Retinal pigment epithelial cell (primary cell): Measurements from ENCODE around the gene ZNF410.
"Not testable (repeated sequence)": the region's sequence is repeated elsewhere in the genome, so short reads cannot be mapped to it uniquely, and the experiment has no call there.

Experiments
- DNase-seq: peaks from one replicate; pipeline ENCODE4 v3.0.0-alpha.2; 2010; ENCODE audit warnings: low read depth
- H3K4me3 ChIP-seq: 2 replicates; pipeline ENCODE4 v1.5.1; 2011; ENCODE audit warnings: mild to moderate bottlenecking, low read length, control low read depth, moderate library complexity
- TF ChIP-seq, protein P1 (sequence below): conservative IDR thresholded peaks from 2 replicates; pipeline ENCODE4 v1.5.1; 2011; ENCODE audit warnings: low read depth, low read length, control low read depth, inconsistent platforms

ZNF410 gene, protein sequence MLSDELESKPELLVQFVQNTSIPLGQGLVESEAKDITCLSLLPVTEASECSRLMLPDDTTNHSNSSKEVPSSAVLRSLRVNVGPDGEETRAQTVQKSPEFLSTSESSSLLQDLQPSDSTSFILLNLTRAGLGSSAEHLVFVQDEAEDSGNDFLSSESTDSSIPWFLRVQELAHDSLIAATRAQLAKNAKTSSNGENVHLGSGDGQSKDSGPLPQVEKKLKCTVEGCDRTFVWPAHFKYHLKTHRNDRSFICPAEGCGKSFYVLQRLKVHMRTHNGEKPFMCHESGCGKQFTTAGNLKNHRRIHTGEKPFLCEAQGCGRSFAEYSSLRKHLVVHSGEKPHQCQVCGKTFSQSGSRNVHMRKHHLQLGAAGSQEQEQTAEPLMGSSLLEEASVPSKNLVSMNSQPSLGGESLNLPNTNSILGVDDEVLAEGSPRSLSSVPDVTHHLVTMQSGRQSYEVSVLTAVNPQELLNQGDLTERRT

GRCh38 chr14:73886449-73887317, at the start of gene ZNF410:
ZNF410 (plus strand) TSS chr14:73886859; CDS start chr14:73892176, 5,317 bp downstream.
- peak within 1 kb of the TSS; percentile 90 for H3K4me3 ChIP-seq
- TF ChIP-seq, protein P1, sequence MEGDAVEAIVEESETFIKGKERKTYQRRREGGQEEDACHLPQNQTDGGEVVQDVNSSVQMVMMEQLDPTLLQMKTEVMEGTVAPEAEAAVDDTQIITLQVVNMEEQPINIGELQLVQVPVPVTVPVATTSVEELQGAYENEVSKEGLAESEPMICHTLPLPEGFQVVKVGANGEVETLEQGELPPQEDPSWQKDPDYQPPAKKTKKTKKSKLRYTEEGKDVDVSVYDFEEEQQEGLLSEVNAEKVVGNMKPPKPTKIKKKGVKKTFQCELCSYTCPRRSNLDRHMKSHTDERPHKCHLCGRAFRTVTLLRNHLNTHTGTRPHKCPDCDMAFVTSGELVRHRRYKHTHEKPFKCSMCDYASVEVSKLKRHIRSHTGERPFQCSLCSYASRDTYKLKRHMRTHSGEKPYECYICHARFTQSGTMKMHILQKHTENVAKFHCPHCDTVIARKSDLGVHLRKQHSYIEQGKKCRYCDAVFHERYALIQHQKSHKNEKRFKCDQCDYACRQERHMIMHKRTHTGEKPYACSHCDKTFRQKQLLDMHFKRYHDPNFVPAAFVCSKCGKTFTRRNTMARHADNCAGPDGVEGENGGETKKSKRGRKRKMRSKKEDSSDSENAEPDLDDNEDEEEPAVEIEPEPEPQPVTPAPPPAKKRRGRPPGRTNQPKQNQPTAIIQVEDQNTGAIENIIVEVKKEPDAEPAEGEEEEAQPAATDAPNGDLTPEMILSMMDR, result no peak
- DNase-seq, result peak; percentile 83

- not testable (repeated sequence) for H3K4me3 ChIP-seq, DNase-seq
Observed at GRCh38 chr14:73838293-73839034, 48.2 kb upstream of the ZNF410 start.

DNA sequence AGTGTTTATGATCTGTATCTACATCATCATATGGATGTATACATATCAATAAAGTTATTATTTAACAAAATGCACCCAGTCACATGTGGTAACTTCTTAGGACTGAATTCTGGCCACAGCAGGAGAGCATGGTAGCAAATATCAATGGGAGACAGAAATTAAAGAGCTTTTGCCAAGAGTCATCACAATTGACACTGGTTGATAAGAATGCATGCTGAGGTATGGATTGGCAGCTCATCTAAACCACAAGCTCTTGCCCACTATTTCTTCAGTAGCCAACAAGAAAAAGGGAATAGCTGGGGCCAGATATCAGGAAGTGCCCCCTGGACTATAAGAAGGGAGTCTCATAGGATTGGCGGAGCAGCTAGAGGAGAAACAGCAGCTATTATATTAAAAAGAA, 44.5 kb upstream of the ZNF410 start:
- DNase-seq, result no peak
- TF ChIP-seq, protein P1, result no peak
- no peak overlapping the region for H3K4me3 ChIP-seq

- no peak overlapping the region for H3K4me3 ChIP-seq
- DNase-seq, result no peak
- TF ChIP-seq, protein P1, result no peak
Observed at GRCh38 chr14:73842851-73843250, 43.8 kb upstream of the ZNF410 start.

DNA sequence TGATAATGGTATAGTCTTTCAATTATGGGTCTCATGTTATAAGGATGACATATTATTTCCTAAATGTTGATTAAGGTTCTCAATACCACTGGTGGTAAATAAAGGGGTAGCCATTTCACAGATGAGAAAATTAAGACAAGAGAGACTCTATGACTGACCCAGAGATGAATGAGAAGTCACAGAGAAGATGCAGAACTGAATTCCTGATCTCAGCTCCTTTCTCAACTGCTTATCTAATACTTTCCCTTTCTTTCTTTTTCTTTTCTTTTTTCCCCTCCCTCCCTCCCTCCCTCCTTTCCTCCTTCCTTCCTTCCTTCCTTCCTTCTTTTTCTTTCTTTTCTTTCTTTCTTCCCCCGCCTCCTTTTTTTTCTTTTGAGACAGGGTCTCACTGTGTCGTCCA, 43.4 kb upstream of the ZNF410 start:
- TF ChIP-seq, protein P1, result no peak
- no peak for DNase-seq
- H3K4me3 ChIP-seq, result no peak overlapping the region

DNA sequence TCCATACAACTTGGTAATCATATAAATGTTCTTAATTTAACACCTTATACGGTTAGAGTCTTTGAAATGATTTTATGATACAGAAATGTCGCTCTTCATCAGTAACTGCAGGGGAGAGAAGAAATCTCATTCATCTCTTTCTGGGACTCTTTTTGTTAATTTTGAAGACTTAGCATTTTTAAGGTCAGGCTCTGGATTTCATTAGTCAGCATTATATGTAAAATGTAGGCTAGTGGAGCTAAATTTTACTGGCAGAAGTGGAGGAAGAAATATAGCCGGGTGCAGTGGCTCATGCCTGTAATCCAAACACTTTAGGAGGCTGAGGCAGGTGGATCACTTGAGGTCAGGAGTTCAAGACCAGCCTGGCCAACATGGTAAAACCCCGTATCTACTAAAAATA, 39.7 kb upstream of the ZNF410 start:
- DNase-seq, result no peak
- no peak overlapping the region for H3K4me3 ChIP-seq
- TF ChIP-seq, protein P1, result no peak

- peak overlapping the region; percentile 76 for H3K4me3 ChIP-seq
- DNase-seq, result no peak
Observed at GRCh38 chr14:73851000-73851399, 35.7 kb upstream of the ZNF410 start.

More at GRCh38 chr14:73851000-73851399, 35.7 kb upstream of the ZNF410 start:
- TF ChIP-seq, protein P1, result no peak
